Middle frontal gyrus (tissue), 1 donor: ENCODE results near the gene RARG.
"Not testable (repeated sequence)": the region's sequence is repeated elsewhere in the genome, so short reads cannot be mapped to it uniquely, and the experiment has no call there.

Experiments used
- DNase-seq: peaks from one replicate; pipeline ENCODE4 v3.0.0-alpha.2; 2015; ENCODE audit warnings: low spot score; ENCODE audit errors: extremely low spot score

The RARG gene

GRCh38 chr12:53171725-53172329, 60.2 kb downstream of the RARG start:
- DNase-seq, result no peak

GRCh38 chr12:53170876-53171724, 60.9 kb downstream of the RARG start:
- DNase-seq, result no peak

DNA sequence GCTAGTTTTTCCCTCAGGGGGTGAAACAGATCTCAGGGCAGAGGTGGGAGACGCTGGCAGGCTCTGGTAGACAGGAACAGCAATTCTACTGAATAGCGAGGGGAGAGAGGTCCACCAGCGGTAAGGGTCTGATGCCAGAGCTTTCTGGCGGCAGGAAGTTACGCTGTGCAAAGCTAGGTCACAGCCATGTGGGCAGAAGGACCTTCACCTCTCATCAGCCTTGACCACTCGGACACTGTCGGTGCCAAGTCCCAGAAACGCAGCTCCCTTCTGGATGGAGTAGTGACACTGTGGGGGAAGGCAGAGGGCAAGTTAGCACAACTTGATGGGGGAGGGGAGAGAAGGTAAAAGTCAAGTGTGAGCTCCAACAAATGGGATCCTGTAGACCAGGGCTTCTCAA, 61.8 kb downstream of the RARG start:
- no peak for DNase-seq

- DNase-seq, result no peak
Measured at GRCh38 chr12:53169644-53170043, 62.4 kb downstream of the RARG start.

DNA sequence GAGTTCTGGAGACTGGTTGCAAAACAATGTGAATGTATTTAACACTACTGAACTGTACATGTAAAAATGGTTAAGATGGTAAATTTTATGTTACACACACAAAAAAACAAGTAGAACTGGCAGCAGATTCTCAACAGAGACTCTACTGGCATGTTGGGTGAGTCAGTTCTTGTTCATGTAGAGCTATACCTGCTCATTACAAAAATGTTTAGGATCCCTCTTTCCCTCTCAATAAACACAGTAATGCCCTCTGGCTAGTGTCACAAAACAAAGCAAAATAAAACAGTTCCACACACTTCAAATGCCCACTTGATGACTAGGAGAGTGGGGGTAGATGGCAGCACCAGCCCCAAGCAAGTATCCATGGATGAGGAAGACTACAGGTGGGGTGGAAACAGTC, 65.2 kb downstream of the RARG start:
- no peak for DNase-seq

DNA sequence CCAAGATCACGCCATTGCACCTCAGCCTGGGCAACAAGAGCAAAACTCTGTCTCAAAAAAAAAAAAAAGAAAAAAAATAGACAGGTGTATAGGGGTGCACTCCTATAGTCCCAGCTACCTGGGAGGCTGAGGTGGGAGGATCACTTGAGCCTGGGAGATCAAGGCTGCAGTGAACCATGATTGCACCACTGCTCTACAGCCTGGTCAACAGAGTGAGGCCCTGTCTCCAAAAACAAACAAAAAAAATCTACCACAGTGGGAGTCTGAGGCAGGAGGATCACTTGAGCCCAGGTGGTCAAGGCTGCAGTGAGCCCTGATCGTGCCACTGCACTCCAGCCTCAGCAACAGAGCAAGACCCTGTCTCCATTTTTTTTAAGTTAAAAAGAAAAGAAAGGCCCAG, 69.0 kb downstream of the RARG start:
- DNase-seq, result not testable (repeated sequence)

- no peak for DNase-seq
Measured at GRCh38 chr12:53161119-53161911, 70.7 kb downstream of the RARG start.

DNA sequence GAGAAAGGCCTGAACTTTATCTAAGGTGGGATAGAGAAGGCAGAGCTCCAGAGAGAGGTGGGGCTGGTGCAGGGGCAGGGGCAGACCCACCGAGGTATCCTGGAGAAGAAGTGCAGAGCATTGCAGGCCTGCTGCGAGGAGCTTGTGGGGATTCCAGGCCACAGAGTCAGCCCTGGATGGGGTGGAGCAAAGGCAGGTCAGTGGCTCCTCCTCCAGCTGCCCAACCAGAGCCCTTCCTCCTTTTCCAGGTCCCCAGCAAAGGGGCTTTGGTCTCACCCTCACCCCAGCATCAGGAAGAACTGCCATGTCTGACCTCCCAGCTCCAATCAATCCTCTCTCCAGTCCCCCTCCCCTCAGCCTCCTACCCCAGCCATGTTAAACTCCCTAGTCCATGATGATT, 71.3 kb downstream of the RARG start:
- no peak for DNase-seq
